Activated CD4-positive, CD25-positive, alpha-beta regulatory T cell (primary cell): ENCODE measurements around the gene ABHD14A.
A peak's percentile ranks its signal among the peaks of the same experiment; 100 is the strongest.

Source experiments
- DNase-seq, 4 experiments: peaks; one replicate each; lab custom pipeline; 2025; lab: John Stamatoyannopoulos, UW

ABHD14A gene

GRCh38 chr3:51941463-51941797 is 33.4 kb upstream of the ABHD14A start:
- no peak for DNase-seq

GRCh38 chr3:51941798-51942602 is 32.9 kb upstream of the ABHD14A start, which contains the start of the genes PARP3 and RRP9:
Gene PARP3, plus strand, starts transcription at chr3:51942363. Its CDS starts 993 bp downstream, at chr3:51943356.
Gene RRP9, minus strand, starts transcription at chr3:51941904. Its CDS starts 37 bp downstream, at chr3:51941867.
- peak; percentile 97 to 100 (median 99) for DNase-seq

GRCh38 chr3:51942603-51943450 is 32.0 kb upstream of the ABHD14A start:
- peak in 3 of 4 experiments; percentile 20 to 45 (median 23) for DNase-seq

GRCh38 chr3:51943451-51944391 is 31.1 kb upstream of the ABHD14A start:
- no peak for DNase-seq

GRCh38 chr3:51944451-51945021 is 30.3 kb upstream of the ABHD14A start:
- DNase-seq = no peak

GRCh38 chr3:51945031-51945840 is 29.6 kb upstream of the ABHD14A start:
- no peak for DNase-seq

- no peak for DNase-seq
These were observed 28.7 kb upstream of the ABHD14A start for GRCh38 chr3:51945926-51946705.

GRCh38 chr3:51946796-51947195 is 28.1 kb upstream of the ABHD14A start:
- DNase-seq = no peak

GRCh38 chr3:51947215-51947900 is 27.5 kb upstream of the ABHD14A start:
- no peak for DNase-seq

- DNase-seq = no peak
These were observed 26.8 kb upstream of the ABHD14A start for GRCh38 chr3:51948016-51948580.

GRCh38 chr3:51949121-51949520 is 25.7 kb upstream of the ABHD14A start:
- DNase-seq = no peak

GRCh38 chr3:51950899-51951298 is 24.0 kb upstream of the ABHD14A start:
- DNase-seq = no peak

GRCh38 chr3:51953445-51953844 is 21.4 kb upstream of the ABHD14A start:
- DNase-seq = no peak

GRCh38 chr3:51954105-51954504 is 20.8 kb upstream of the ABHD14A start:
- no peak for DNase-seq

GRCh38 chr3:51954713-51955112 is 20.2 kb upstream of the ABHD14A start:
- no peak for DNase-seq

- no peak for DNase-seq
These were observed 19.5 kb upstream of the ABHD14A start, which contains the start of gene GPR62 for GRCh38 chr3:51955175-51955892. Gene GPR62, plus strand, starts transcription at chr3:51955381. Its CDS starts 272 bp downstream, at chr3:51955653.

- peak in 1 of 4 experiments; percentile 16 for DNase-seq
These were observed 18.7 kb upstream of the ABHD14A start for GRCh38 chr3:51955893-51956770.
